ENCODE measurements around the gene NT5C3A. TPM values are rescaled to one million over a fixed set of nuclear protein-coding genes. Genes with fewer than 3 reads are reported as not detected.

The NT5C3A gene
- total and polyA plus RNA-seq, 2 of the 8 experiments (the other 6 are each of a cell fraction or from before 2014, with no cell fraction given): 7.5 to 22.7 TPM

- FAIRE-seq (no peak), DNase-seq (ENCODE audit: low read depth in 1 of 2, low spot score in 2 of 2) (no peak)
- no peaks in the 10 kb centered on the region for H3K27me3 ChIP-seq (replicated peaks in 1 of 4; ENCODE audit: control insufficient read depth in 3 of 4, extremely low read depth in 1 of 4, insufficient read depth in 3 of 4, low read length in 3 of 4)
- no peak overlapping the region for H3K4me2 ChIP-seq (ENCODE audit: insufficient read depth in 1 of 2, low read depth in 2 of 2, low read length in 2 of 2)
- WGBS, 2 experiments (ENCODE audit: extremely low coverage in 1 of 2, insufficient coverage in 1 of 2, insufficient read length in 1 of 2, insufficient replicate concordance in 2 of 2, low coverage in 1 of 2, low lambda C conversion rate in 2 of 2, missing lambda C conversion rate in 1 of 2): 96% methylated on average over 1 of the region's 1 CpG; no CpG with 5 or more reads in 1 of the 2 experiments
- H3K4me1 ChIP-seq (replicated peaks in 1 of 4; ENCODE audit: control insufficient read depth in 3 of 4, insufficient read depth in 4 of 4, low read length in 3 of 4): peaks cover 0 to 7% (median 0%) of the 10 kb centered on the region in 4 experiments; a peak in 1 of 7 replicates
- peaks cover 14 to 17% of the 10 kb centered on the region in 2 experiments; a peak in 3 of 4 replicates for H3K9me3 ChIP-seq (ENCODE audit: insufficient read depth in 2 of 2, low read depth in 1 of 2, low read length in 1 of 2)
- no peak overlapping the region for H2AK5ac ChIP-seq (ENCODE audit: low read depth, low read length)
- no peak overlapping the region for H4K5ac ChIP-seq (ENCODE audit: insufficient read length, low read depth, low read length)
- no peak overlapping the region for H3K9ac ChIP-seq (replicated peaks in 1 of 4; ENCODE audit: extremely low read depth in 1 of 4, low read depth in 3 of 4, low read length in 3 of 4)
- no peak overlapping the region for H2BK20ac ChIP-seq (ENCODE audit: low read length)
- ChIA-PET POLR2A (ENCODE audit: partially characterized antibody) (no interaction called here), CTCF (ENCODE audit: partially characterized antibody) (no interaction called here)
- H2AFZ ChIP-seq (ENCODE audit: low read length): no peak overlapping the region
- no peaks in the 10 kb centered on the region for H4K20me1 ChIP-seq (replicated peaks in 1 of 2; ENCODE audit: control insufficient read depth in 1 of 2, insufficient read depth in 2 of 2, low read length in 2 of 2)
- H3K79me1 ChIP-seq (ENCODE audit: low read depth, low read length): no peaks in the 10 kb centered on the region
- no peak overlapping the region for H3K56ac ChIP-seq (replicated peaks; ENCODE audit: insufficient read length, low read depth, low read length)
- H3K27ac ChIP-seq (ENCODE audit: low read depth, low read length): no peak overlapping the region
- H3K23ac ChIP-seq (ENCODE audit: insufficient read length): no peak overlapping the region
- no peak overlapping the region for H2BK15ac ChIP-seq (ENCODE audit: low read length)
- H3K4me3 ChIP-seq (ENCODE audit: extremely low read depth in 1 of 4, insufficient read depth in 2 of 4, low read depth in 3 of 4, low read length in 4 of 4): no peak overlapping the region
- no peak overlapping the region for H4K8ac ChIP-seq (ENCODE audit: extremely low read depth, insufficient read depth, low read length)
- H3K36me3 ChIP-seq (ENCODE audit: control insufficient read depth in 2 of 4, insufficient read depth in 4 of 4, low read length in 3 of 4): no peaks in the 10 kb centered on the region
- no peak overlapping the region for H2BK120ac ChIP-seq (replicated peaks; ENCODE audit: low read depth, low read length)
- H3K79me2 ChIP-seq (ENCODE audit: control insufficient read depth in 1 of 2, insufficient read depth in 2 of 2, low read length in 2 of 2): peaks cover 4 to 11% of the 10 kb centered on the region in 2 experiments; a peak in 3 of 4 replicates
- no peak overlapping the region for H3K14ac ChIP-seq (ENCODE audit: insufficient read length)
- H4K91ac ChIP-seq (replicated peaks; ENCODE audit: insufficient read length, low read length): no peak overlapping the region
- no peak overlapping the region for H3K18ac ChIP-seq (ENCODE audit: extremely low read depth, low read length)
- H2BK12ac ChIP-seq (ENCODE audit: low read depth, low read length): no peak overlapping the region
- no peak overlapping the region for H2BK5ac ChIP-seq (ENCODE audit: low read depth, low read length)
- no peak overlapping the region for H3K4ac ChIP-seq (replicated peaks; ENCODE audit: insufficient read length, low read depth, low read length)
- no peaks in the 10 kb centered on the region for H3K23me2 ChIP-seq (ENCODE audit: low read depth, low read length)
- TF ChIP-seq POU5F1 (IDR thresholded peaks at IDR 0.05; ENCODE audit: low read depth, low read length) (no peak), FOSL1 (IDR thresholded peaks at IDR 0.05; ENCODE audit: insufficient read depth, low read depth, low read length) (no peak), POLR2AphosphoS5 (IDR thresholded peaks at IDR 0.05; ENCODE audit: low read depth, low read length) (no peak), KDM1A (IDR thresholded peaks at IDR 0.05; ENCODE audit: borderline replicate concordance, low read length) (peak; percentile 50; the same call in 1 of the 2 replicates)
Observed at GRCh38 chr7:33065981-33066380, 3.4 kb upstream of the NT5C3A start.

All from H1 (cell line).